Lower lobe of right lung (tissue), 2 donors: ENCODE results near the gene STXBP4. TPM values are rescaled to one million over a fixed set of nuclear protein-coding genes. Genes with fewer than 3 reads are reported as not detected.

Experiments
- ATAC-seq, 2 donors: fragments of 200-7000 bp; cut with Tn5 transposase; one replicate each; pipeline ENCODE4 v1.9.1; 2020 to 2022; ENCODE audit warnings: mild to moderate bottlenecking in 2 of 2, moderate library complexity in 2 of 2
- DNase-seq: peaks from one replicate; pipeline ENCODE4 v3.0.0-alpha.2; 2020
- H3K27ac ChIP-seq: fragments of 200-600 bp; one replicate; pipeline ENCODE4 v1.8.0; 2022
- H3K27me3 ChIP-seq: fragments of 200-600 bp; one replicate; pipeline ENCODE4 v1.8.0; 2022; ENCODE audit warnings: low read depth
- H3K36me3 ChIP-seq: fragments of 200-600 bp; one replicate; pipeline ENCODE4 v1.8.0; 2022; ENCODE audit warnings: mild to moderate bottlenecking
- H3K4me1 ChIP-seq: fragments of 200-600 bp; one replicate; pipeline ENCODE4 v1.8.0; 2022
- H3K4me3 ChIP-seq: fragments of 200-600 bp; one replicate; pipeline ENCODE4 v1.8.0; 2022; ENCODE audit warnings: mild to moderate bottlenecking
- H3K9me3 ChIP-seq: fragments of 200-600 bp; one replicate; pipeline ENCODE4 v1.8.0; 2022
- intact Hi-C: fragments of 100-400 bp; cut with DNase I; formaldehyde crosslinking; loops from one replicate; pipeline ENCODE4 v1.11.0; 2022
- total RNA-seq: library from RNA; stranded (reverse); fragmentation: NEBNext Ultra II Directional; extraction: Animal tissue kit (Norgen Biotek cat#: 25700); gene quantifications from one replicate; pipeline ENCODE4 v1.2.1, GENCODE V29; 2021
- TF ChIP-seq, protein P1 (sequence below): fragments of 200-600 bp; IDR thresholded peaks from one replicate; pipeline ENCODE4 v1.8.0; 2022; ENCODE audit warnings: antibody characterized with exemption, mild to moderate bottlenecking
- donor health status: DM: no; HTN: yes; CAD: no; lungs with severe emphysema.

STXBP4 gene
- total RNA-seq, 1 donor from 2014 or later = 11.8 TPM

DNA sequence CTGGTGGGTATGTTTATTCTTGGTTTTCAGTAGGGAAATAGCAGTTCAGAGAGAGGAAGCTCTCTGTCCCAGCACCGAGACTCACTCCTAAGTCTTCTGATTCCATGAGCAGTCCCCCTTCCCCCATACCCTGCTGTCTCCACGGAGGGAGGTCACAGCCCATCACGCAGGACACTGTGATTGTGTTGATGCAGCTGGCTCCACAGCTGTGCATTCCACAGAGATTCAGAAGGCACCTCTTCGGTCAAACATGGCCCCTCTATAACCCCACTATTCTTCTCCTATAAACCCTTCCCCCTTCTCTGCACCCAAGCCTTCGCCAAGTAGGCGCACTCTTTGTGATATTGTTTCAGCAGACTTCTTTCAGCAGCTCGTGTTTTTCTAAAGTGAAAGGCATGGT, 191.9 kb downstream of the STXBP4 start:
- DNase-seq (no peak), ATAC-seq (no peak)
- no peak overlapping the region for H3K4me3 ChIP-seq
- H3K9me3 ChIP-seq = no peaks in the 10 kb centered on the region
- H3K36me3 ChIP-seq = peaks cover 7% of the 10 kb centered on the region
- H3K27ac ChIP-seq = no peak overlapping the region
- H3K4me1 ChIP-seq = no peaks in the 10 kb centered on the region
- no peaks in the 10 kb centered on the region for H3K27me3 ChIP-seq
- TF ChIP-seq, protein P1, sequence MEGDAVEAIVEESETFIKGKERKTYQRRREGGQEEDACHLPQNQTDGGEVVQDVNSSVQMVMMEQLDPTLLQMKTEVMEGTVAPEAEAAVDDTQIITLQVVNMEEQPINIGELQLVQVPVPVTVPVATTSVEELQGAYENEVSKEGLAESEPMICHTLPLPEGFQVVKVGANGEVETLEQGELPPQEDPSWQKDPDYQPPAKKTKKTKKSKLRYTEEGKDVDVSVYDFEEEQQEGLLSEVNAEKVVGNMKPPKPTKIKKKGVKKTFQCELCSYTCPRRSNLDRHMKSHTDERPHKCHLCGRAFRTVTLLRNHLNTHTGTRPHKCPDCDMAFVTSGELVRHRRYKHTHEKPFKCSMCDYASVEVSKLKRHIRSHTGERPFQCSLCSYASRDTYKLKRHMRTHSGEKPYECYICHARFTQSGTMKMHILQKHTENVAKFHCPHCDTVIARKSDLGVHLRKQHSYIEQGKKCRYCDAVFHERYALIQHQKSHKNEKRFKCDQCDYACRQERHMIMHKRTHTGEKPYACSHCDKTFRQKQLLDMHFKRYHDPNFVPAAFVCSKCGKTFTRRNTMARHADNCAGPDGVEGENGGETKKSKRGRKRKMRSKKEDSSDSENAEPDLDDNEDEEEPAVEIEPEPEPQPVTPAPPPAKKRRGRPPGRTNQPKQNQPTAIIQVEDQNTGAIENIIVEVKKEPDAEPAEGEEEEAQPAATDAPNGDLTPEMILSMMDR = no peak
- intact Hi-C loops = no loop called here

DNA sequence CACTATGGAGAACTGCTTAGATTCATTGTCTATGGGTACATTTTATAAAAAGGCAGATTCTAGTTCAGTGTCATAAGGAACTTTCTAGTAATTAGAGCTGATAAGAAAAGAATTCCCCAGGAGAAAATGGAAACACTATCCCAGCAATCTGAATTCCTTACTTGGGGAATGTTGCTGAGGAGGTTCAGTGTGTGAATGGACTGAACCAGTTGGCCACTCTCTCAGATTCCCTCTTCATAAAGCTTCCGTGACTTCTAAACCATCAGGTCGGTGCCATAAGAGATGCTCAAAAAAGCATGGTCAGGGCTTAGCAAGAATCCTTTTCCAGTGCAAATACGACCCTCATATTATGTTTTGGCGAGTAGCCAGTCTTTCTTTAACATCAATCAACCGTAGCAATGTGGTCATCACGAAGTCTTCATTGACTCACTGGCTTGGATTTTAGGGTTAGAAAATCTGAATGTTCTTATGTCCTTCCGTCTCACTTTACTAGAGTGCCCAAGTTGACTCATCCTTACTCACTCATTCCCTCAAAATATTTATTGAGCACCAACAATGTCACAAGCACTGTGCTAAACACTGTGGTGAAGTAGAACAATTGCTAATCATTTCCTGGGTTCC, 193.5 kb downstream of the STXBP4 start:
- TF ChIP-seq, protein P1 = no peak
- intact Hi-C loops = no loop called here
- H3K27me3 ChIP-seq = no peaks in the 10 kb centered on the region
- ATAC-seq (no peak), DNase-seq (no peak)
- no peaks in the 10 kb centered on the region for H3K4me1 ChIP-seq
- H3K27ac ChIP-seq = no peak overlapping the region
- H3K36me3 ChIP-seq = peaks cover 7% of the 10 kb centered on the region
- no peak overlapping the region for H3K4me3 ChIP-seq
- no peaks in the 10 kb centered on the region for H3K9me3 ChIP-seq

DNA sequence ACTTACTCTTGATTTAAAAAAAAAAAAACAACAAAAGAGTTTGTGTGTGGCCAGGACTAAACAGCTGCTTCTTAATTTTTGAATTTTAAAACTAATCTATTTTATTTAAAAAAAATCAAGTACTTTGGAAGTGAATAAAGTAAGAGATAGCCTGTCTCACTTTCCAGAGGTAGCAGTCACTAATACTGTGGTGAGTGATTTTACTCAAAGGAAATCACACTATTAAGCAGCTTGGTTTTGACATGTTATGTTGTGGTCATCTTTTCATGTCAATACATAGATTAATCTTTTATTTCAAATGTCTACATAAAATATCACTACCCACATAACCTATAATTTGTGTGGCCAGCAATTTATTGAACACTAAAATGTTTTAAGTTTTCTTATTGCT, 194.0 kb downstream of the STXBP4 start:
- Histone ChIP-seq H3K27ac (no peak overlapping the region), H3K4me3 (no peak overlapping the region), H3K4me1 (no peaks in the 10 kb centered on the region), H3K9me3 (no peaks in the 10 kb centered on the region), H3K27me3 (no peaks in the 10 kb centered on the region), H3K36me3 (peaks cover 7% of the 10 kb centered on the region)
- TF ChIP-seq, protein P1 = no peak
- intact Hi-C loops = no loop called here
- no peak for ATAC-seq
- DNase-seq = no peak

DNA sequence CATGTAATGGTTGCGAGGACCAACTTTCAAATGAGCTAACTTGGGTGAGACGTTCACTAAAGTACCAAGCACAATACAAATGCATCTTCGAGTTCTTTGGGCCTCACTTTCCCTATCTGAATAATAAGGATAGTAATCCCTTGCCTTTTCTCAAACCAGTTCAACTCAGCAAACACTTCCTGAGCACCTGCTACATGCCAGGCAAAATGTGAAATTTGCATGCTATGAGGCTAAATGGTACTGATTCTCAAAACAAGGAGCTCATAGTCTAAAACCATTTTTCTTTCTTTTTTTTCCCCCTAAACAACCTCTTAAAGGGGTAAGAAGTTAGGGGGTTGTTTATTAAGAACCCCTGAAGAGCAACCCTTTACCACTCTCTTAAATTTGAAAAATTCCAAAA, 194.8 kb downstream of the STXBP4 start:
- H3K27ac ChIP-seq = no peak overlapping the region

DNA sequence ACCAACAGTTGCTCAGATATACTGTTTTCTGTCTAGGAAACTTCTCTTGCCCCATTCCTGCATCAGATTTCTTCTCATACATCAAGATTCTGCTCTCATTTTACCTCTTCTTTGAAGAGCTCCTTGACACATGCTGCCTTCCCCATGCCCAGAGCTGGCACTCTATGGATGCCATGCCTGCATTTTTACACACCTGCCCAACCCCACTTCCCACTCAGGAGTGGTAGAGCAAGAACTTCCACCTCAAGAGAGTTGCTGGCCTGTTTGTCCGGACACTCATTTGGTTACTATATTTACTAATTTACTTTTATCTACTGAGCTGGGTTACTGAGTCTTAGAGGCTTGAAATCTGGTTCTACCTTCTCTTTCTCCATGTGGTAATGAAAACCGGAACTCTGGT, 197.9 kb downstream of the STXBP4 start:
- TF ChIP-seq, protein P1 = no peak
- intact Hi-C loops = no loop called here
- Histone ChIP-seq H3K4me3 (no peak overlapping the region), H3K27ac (no peak overlapping the region), H3K4me1 (no peaks in the 10 kb centered on the region), H3K27me3 (no peaks in the 10 kb centered on the region), H3K9me3 (no peaks in the 10 kb centered on the region), H3K36me3 (no peaks in the 10 kb centered on the region)
- ATAC-seq (peak; percentile 89 to 91), DNase-seq (peak; percentile 47)

More for the DNA sequence above, 194.8 kb downstream of the STXBP4 start:
- intact Hi-C loops = no loop called here
- ATAC-seq (no peak), DNase-seq (no peak)
- TF ChIP-seq, protein P1 = no peak
- H3K4me3 ChIP-seq = no peak overlapping the region
- H3K27me3 ChIP-seq = no peaks in the 10 kb centered on the region
- H3K36me3 ChIP-seq = peaks cover 7% of the 10 kb centered on the region
- H3K4me1 ChIP-seq = no peaks in the 10 kb centered on the region
- H3K9me3 ChIP-seq = no peaks in the 10 kb centered on the region
